ENCODE results near the gene TMEM9. TPM values are rescaled to one million over a fixed set of nuclear protein-coding genes. Genes with fewer than 3 reads are reported as not detected.
A peak's percentile ranks its signal among the peaks of the same experiment; 100 is the strongest.

The TMEM9 gene
- total and polyA plus RNA-seq, 9 of the 15 experiments (the other 6 are each of a cell fraction or from before 2014, with no cell fraction given): 30.4 to 107 (median 67.6) TPM

DNA sequence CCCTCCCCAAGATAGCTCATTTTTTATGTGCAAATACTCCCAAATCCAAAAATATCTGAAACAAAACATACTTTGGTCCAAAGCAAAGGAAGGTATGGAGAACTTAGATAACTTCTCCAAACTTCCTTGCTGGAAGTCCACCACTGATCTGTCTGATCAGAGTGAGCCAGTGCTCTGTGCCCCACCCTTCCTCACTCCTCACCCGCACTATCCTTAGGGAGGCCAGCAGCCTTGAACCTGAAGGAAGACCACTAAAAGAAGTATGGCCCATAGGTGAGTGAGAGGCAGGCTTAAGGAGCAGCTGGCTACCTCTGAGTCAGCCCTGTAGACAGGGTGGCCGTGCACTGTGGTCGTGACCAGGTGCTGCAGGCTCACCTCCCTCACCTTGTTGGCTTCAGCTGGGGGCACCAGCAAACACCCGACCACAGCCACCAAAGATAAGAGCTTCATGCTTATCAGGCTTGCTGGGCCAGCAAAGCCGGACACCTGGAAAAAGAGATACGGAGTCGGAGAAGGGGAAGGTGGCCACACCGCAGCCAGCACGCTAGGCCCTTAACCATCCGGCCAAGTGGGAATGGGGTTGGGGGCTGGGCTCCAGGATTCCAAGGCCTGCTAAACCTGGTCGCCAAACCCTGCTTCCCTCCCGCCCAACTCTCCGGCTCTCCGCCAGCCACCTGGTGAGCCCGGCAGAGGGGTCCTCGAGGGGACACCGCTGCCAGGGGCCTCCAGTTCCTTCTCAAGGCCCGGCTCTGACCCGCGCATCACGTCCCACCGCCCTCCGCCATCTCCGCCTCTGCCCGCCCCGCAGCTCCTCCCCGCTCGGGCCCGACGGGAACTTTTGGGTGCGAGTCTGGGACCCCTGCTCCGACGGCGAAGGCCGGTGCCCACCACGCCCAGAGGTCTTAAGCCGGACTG, 543 bp downstream of the TMEM9 start (continued):
- TF ChIP-seq, protein P1, sequence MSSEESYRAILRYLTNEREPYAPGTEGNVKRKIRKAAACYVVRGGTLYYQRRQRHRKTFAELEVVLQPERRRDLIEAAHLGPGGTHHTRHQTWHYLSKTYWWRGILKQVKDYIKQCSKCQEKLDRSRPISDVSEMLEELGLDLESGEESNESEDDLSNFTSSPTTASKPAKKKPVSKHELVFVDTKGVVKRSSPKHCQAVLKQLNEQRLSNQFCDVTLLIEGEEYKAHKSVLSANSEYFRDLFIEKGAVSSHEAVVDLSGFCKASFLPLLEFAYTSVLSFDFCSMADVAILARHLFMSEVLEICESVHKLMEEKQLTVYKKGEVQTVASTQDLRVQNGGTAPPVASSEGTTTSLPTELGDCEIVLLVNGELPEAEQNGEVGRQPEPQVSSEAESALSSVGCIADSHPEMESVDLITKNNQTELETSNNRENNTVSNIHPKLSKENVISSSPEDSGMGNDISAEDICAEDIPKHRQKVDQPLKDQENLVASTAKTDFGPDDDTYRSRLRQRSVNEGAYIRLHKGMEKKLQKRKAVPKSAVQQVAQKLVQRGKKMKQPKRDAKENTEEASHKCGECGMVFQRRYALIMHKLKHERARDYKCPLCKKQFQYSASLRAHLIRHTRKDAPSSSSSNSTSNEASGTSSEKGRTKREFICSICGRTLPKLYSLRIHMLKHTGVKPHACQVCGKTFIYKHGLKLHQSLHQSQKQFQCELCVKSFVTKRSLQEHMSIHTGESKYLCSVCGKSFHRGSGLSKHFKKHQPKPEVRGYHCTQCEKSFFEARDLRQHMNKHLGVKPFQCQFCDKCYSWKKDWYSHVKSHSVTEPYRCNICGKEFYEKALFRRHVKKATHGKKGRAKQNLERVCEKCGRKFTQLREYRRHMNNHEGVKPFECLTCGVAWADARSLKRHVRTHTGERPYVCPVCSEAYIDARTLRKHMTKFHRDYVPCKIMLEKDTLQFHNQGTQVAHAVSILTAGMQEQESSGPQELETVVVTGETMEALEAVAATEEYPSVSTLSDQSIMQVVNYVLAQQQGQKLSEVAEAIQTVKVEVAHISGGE (CRISPR knock-in tag; IDR thresholded peaks at IDR 0.05): no peak
- peak in 1 of 2 experiments; percentile 59; a peak in 2 of 4 replicates for TF ChIP-seq RCOR1 (IDR thresholded peaks at IDR 0.05; ENCODE audit: borderline replicate concordance in 1 of 2, low read depth in 2 of 2, low read length in 2 of 2)
- TF ChIP-seq FOXJ2 (tag; IDR thresholded peaks at IDR 0.05): no peak
- TF ChIP-seq ARHGAP35 (IDR thresholded peaks at IDR 0.05; ENCODE audit: partially characterized antibody): no peak
- no peak for TF ChIP-seq CREBBP (IDR thresholded peaks at IDR 0.05; ENCODE audit: low read depth, low read length)
- TF ChIP-seq MYC (IDR thresholded peaks at IDR 0.05; ENCODE audit: low read depth, low read length): peak; percentile 76
- peak; percentile 81; the same call in 1 of the 2 replicates for TF ChIP-seq MYC (CRISPR knock-in tag; IDR thresholded peaks at IDR 0.05; ENCODE audit: borderline replicate concordance, low read depth)
- TF ChIP-seq NFIX (CRISPR knock-in tag; IDR thresholded peaks at IDR 0.05; ENCODE audit: low read depth): no peak
- TF ChIP-seq, protein P2, sequence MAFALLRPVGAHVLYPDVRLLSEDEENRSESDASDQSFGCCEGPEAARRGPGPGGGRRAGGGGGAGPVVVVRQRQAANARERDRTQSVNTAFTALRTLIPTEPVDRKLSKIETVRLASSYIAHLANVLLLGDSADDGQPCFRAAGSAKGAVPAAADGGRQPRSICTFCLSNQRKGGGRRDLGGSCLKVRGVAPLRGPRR (CRISPR knock-in tag; IDR thresholded peaks at IDR 0.05): no peak
- TF ChIP-seq RBM15 (IDR thresholded peaks at IDR 0.05; ENCODE audit: insufficient read depth, low read length): no peak
- no peak for TF ChIP-seq ZNF77 (CRISPR knock-in tag; IDR thresholded peaks at IDR 0.05)
- TF ChIP-seq ZKSCAN8 (CRISPR knock-in tag; IDR thresholded peaks at IDR 0.05): no peak
- no peak for TF ChIP-seq ZNF717 (CRISPR knock-in tag; IDR thresholded peaks at IDR 0.05)
- no peak for TF ChIP-seq MEIS2 (IDR thresholded peaks at IDR 0.05; ENCODE audit: partially characterized antibody)
- no peak for TF ChIP-seq PPARD (CRISPR knock-in tag; IDR thresholded peaks at IDR 0.05)
- TF ChIP-seq ELF1 (tag; IDR thresholded peaks at IDR 0.05): no peak
- TF ChIP-seq ZNF354B (CRISPR knock-in tag; IDR thresholded peaks at IDR 0.05): no peak
- TF ChIP-seq, protein P3, sequence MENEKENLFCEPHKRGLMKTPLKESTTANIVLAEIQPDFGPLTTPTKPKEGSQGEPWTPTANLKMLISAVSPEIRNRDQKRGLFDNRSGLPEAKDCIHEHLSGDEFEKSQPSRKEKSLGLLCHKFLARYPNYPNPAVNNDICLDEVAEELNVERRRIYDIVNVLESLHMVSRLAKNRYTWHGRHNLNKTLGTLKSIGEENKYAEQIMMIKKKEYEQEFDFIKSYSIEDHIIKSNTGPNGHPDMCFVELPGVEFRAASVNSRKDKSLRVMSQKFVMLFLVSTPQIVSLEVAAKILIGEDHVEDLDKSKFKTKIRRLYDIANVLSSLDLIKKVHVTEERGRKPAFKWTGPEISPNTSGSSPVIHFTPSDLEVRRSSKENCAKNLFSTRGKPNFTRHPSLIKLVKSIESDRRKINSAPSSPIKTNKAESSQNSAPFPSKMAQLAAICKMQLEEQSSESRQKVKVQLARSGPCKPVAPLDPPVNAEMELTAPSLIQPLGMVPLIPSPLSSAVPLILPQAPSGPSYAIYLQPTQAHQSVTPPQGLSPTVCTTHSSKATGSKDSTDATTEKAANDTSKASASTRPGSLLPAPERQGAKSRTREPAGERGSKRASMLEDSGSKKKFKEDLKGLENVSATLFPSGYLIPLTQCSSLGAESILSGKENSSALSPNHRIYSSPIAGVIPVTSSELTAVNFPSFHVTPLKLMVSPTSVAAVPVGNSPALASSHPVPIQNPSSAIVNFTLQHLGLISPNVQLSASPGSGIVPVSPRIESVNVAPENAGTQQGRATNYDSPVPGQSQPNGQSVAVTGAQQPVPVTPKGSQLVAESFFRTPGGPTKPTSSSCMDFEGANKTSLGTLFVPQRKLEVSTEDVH (IDR thresholded peaks at IDR 0.05; ENCODE audit: low read depth, partially characterized antibody): no peak
- TF ChIP-seq ZNF780A (CRISPR knock-in tag; IDR thresholded peaks at IDR 0.05): no peak
- TF ChIP-seq MCM5 (IDR thresholded peaks at IDR 0.05; ENCODE audit: low read depth): no peak
- peak in 1 of 2 experiments; percentile 45; a peak in 2 of 4 replicates for TF ChIP-seq MAZ (CRISPR knock-in tag; conservative IDR thresholded peaks at IDR 0.05 in 1 of 2, IDR thresholded peaks at IDR 0.05 in 1 of 2)

All from K562 (cell line).